Measurements from ENCODE around the gene RAPH1. TPM values are rescaled to one million over a fixed set of nuclear protein-coding genes. Genes with fewer than 3 reads are reported as not detected.
"Not testable (repeated sequence)": the region's sequence is repeated elsewhere in the genome, so short reads cannot be mapped to it uniquely, and the experiment has no call there.

The RAPH1 gene
- polyA plus RNA-seq, 4 donors = 13.4 to 23.3 (median 14.5) TPM

DNA sequence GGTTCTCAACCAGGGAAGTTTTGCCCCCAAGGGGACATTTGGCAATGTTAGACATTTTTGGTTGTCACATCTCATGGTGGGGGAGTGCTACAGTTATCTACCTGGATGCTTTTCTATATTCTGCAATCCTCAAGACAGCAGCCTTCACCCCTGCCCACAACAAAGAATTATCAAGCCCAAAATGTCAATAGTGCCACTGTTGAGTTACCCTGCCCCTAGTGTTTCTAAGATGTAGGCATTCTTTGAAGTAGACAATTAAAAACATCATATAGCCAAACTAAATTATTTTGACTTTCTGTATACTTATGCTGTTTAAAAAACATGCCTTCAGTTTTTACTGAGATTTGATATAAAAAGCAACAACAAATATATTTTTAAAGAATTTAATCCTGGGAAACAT is 158.9 kb downstream of the RAPH1 start:
- no peak for DNase-seq (ENCODE audit: low read depth in 4 of 4, low spot score in 3 of 4)

DNA sequence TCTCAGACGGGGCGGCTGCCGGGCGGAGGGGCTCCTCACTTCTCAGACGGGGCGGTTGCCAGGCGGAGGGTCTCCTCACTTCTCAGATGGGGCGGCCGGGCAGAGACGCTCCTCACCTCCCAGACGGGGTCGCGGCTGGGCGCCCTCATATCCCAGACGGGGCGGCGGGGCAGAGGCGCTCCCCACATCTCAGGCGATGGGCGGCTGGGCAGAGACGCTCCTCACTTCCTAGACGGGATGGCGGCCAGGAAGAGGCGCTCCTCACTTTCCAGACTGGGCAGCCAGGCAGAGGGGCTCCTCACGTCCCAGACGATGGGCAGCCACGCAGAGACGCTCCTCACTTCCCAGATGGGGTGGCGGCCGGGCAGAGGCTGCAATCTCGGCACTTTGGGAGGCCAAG is 162.4 kb downstream of the RAPH1 start:
- DNase-seq (ENCODE audit: low read depth in 4 of 4, low spot score in 3 of 4) = not testable (repeated sequence)

DNA sequence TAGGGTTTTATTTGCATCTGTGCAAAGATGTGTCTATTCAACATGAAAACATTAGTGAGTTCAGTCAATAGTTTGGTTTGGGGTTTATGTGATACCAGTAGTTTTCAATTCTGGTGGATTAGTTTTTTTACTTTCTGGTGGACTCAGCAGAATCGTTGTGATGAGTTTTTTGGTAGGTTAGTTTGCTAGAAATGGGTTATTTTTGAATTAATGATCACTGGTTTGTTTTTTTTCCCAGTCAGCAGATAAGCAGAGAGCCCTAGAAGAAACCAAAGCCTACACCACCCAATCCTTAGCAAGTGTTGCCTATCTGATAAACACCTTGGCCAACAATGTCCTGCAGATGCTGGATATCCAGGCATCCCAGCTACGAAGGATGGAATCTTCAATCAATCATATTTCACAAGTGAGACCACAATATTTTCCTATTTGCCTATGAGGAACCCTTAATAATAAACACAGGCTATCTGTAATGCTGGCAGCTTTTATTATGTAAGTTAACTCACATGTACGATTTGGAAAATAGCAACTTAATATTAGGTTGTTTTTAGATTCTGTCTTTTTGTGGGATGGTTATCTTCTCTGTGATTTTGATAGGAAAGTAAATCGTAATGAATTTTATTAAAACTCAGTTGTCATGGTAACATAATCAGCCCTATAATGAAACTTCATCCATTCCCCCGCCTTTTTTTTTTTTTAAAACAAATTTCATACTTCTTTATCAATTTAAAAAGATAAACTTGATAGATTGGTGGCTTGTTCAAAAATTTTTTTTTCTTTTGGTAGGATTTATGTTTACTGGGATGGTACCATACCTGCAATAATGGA is 168.2 kb downstream of the RAPH1 start:
- no peak for DNase-seq (ENCODE audit: low read depth in 4 of 4, low spot score in 3 of 4)

DNA sequence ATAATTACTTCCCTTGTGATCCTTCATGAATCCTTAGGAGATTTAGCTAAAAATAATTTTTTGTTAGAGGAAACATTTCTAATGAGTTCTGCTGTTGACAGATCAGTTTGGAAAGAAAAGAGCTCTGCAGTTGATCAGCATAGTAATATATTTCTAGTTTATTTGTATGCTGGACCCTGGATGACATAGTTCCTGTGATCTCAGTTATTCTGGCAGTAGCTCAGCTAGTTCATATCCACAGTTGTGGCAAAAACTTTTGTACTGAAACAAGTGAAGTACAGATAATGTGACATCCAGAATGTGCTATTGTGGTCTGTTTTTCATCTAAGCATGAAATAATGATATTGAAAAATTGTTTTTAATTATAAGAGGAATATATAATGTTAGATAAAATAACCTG is 173.2 kb downstream of the RAPH1 start:
- DNase-seq (ENCODE audit: low read depth in 4 of 4, low spot score in 3 of 4) = no peak

DNA sequence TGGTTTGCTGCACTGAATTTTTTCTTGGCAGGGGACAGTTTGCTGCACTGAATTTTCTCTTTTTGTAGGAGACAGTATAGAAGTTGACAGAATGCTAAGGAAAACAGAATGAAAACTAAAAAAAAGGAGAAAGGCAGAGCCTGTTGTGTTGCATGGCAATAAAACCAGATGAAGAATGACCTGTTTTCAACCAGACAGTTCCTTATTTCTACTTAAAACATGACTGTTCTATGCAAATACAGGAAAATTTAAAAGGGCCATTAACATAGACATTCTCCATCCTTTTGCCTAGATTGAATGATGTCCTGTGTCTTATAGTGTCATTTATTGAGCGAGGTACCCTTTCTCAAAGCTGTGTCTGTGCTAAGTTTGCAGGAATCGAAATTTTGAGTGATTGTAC is 173.6 kb downstream of the RAPH1 start:
- DNase-seq (ENCODE audit: low read depth in 4 of 4, low spot score in 3 of 4) = no peak

DNA sequence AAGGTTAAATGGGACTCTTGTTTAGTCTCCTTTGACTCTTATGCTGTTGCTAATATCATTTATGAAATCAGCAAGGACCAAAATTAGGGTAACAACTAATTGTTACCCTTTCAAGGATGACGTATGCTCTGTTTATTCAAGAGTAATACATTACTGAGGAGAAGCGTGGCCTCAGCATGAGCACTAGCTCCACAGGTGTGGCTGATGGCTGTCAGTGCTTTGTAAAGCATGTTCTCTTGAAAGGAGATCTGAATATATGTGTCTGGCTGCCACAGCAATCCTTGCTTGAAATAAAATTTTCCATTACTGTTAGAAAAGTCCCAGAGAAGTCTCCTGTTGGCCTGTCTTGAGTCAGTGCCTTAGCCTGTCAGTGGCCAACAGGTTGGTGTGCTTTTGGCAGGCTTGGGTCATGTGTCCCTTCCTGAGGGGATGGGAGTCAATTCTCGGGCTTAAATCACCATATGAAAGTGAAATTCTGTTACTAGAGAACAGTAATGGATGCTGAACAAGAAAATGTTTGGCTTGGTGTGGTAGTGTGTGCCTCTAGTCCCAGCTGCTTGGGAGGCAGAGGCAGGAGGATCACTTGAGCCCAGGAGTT is 174.2 kb downstream of the RAPH1 start:
- no peak for DNase-seq (ENCODE audit: low read depth in 4 of 4, low spot score in 3 of 4)

DNA sequence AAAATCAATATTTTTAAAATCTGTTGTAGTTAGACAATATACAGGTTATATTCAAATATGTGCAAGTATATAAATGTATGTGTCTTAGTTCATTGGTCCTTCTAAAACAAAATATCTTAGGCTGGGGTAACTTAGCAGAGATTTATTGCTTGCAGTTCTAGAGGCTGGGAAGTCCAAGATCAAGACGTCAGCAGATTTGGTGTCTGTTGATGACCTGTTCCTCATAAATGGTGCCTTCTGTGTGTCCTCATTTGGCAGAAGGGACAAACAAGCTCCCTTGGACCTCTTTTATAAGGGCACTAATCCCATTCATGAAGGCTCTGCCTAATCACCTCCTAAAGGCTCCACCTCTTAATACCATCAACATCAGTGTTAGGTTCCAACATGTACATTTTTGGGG is 175.7 kb downstream of the RAPH1 start:
- DNase-seq (ENCODE audit: low read depth in 4 of 4, low spot score in 3 of 4) = no peak

DNA sequence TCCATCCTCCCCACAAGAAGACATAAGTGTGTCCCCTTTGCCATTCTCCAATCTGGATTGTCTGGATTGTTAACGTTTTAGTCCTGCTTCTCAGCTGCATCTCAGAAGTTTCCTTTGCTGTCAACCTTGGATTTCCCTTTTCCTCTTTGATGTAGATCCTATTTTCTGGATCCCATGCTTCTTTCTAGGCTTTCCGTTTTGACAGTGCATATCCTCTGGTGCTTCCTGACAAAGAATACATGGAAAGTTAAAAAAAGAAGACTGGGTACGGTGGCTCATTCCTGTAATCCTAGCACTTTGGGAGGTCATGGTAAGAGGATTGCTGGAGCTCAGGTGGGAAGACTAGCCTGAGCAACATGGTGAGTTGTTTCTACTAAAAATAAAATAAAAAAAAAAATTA is 180.1 kb downstream of the RAPH1 start:
- no peak for DNase-seq (ENCODE audit: low read depth in 4 of 4, low spot score in 3 of 4)

DNA sequence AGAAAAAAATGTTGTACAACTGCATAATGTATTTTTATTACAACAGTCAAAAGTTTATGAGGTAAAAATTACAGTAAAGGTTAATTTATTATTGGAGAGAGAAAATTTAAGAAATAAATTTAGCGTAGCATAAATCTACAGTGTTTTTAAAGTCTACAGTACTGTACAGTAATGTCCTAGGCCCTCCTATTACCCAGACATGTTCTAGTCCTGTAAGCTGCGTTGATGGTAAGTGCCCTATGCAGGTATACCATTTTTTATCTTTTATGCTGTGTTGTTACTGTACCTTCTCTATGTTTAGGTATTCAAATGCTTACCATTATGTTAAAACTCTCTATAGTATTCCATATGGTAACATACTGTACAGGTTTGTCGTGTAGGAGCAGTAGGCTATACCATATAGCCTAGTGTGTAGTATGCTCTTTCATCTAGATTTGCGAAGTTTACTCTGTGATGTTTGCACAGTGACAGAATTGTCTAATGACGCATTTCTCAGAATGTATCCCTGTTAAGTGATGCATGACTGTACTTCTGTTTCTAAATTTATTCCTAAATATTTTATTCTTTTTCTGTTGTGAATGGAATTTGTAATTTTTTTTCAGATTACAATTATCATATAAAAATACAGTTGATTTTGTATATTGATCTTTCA is 182.4 kb downstream of the RAPH1 start:
- DNase-seq (ENCODE audit: low read depth in 4 of 4, low spot score in 3 of 4) = no peak

DNA sequence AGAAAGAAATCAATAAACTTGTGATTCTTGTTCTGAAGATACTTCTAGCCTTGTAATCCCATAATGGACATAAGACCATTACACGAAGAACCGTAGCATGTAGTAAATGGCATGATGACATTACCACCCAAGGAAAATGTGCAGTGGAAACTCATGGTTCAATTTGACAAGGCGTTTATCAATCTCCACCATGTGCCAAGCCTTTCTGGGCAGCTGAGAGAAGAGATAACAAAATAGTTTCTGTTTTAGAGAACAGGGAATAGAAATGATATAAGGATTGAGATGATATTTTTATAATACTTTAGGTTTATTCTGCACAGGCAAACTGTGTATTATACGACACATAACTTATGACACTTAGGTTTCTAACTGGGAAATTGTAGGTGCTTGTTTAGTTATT is 187.7 kb downstream of the RAPH1 start:
- no peak for DNase-seq (ENCODE audit: low read depth in 4 of 4, low spot score in 3 of 4)

DNA sequence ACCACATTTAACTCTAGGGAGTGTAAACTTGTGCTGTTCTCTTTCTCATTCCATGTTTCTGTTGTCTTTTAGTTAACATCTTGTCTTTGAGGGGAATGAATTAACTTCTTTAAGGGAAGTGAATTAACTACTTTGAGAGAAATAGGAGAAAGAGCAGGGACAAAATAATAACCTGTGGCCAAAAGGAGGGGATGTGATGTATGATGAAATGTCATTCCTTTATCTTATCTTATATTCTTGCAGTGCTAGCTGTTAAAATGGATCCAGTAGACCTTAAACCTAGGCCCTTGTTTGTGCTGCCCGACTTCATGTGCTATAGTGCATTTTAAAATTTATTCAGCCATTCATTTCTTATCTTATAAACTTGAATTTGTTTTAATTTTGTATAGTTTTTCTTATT is 188.5 kb downstream of the RAPH1 start:
- DNase-seq (ENCODE audit: low read depth in 4 of 4, low spot score in 3 of 4) = no peak

DNA sequence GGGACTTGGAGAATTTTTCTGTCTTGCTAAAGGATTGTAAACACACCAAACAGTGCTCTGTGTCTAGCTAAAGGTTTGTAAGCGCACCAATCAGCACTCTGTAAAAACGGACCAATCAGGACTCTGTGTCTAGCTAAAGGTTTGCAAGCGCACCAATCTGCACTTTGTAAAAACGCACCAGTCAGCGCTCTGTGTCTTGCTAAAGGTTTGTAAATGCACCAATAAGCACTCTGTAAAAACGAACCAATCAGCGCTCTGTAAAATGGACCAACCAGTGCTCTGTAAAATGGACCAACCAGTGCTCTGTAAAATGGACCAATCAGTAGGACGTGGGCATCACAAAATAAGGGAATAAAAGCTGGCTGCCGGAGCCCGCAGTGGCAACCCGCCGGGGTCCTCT is 190.4 kb downstream of the RAPH1 start:
- no peak for DNase-seq (ENCODE audit: low read depth in 4 of 4, low spot score in 3 of 4)

Other genes with a start within 250 kb of the RAPH1 start
- gene ABI2, start 206.9 kb downstream of the RAPH1 start, polyA plus RNA-seq (ENCODE audit: insufficient read length in 4 of 4) = 100 to 1,000 TPM in 1 of 4 donors, 10 to 100 TPM in 3; 82.0 to 100 (median 88.5) TPM
- gene CD28, start 171.3 kb upstream of the RAPH1 start, polyA plus RNA-seq (ENCODE audit: insufficient read length in 4 of 4) = 1 to 10 TPM; 1.4 to 6.6 (median 1.9) TPM